ENCODE measurements around the gene GSTK1.

Gene GSTK1

DNA sequence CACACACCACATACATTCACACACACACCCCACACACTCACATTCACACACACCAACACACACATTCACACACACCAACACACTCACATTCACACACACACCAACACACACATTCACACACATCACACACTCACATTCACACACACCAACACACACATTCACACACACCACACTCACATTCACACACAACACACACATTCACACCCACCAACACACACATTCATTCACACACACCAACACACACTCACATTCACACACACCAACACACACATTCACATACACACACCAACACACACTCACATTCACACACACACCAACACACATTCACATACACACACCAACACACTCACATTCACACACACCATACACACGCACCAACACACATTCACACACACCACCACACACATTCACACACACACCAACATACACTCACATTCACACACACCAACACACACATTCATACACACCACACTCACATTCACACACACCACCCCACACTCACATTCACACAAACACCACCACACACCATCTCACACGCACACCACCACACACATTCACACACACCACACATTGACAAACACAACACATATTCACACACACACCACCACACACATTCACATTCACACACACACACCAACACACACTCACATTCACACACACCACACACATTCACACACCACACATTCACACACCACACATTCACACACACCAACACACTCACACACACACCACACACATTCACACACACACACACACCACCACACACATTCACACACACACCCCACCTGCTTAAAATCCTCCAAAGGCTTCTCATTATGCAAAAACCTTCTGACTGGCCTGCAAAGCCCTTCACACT is 32.4 kb upstream of the GSTK1 start:
- no peak for TF ChIP-seq ZNF274 (IDR thresholded peaks at IDR 0.05; ENCODE audit: low read depth, low read length)
- H3K4me3 ChIP-seq (ENCODE audit: low read length): no peak overlapping the region

DNA sequence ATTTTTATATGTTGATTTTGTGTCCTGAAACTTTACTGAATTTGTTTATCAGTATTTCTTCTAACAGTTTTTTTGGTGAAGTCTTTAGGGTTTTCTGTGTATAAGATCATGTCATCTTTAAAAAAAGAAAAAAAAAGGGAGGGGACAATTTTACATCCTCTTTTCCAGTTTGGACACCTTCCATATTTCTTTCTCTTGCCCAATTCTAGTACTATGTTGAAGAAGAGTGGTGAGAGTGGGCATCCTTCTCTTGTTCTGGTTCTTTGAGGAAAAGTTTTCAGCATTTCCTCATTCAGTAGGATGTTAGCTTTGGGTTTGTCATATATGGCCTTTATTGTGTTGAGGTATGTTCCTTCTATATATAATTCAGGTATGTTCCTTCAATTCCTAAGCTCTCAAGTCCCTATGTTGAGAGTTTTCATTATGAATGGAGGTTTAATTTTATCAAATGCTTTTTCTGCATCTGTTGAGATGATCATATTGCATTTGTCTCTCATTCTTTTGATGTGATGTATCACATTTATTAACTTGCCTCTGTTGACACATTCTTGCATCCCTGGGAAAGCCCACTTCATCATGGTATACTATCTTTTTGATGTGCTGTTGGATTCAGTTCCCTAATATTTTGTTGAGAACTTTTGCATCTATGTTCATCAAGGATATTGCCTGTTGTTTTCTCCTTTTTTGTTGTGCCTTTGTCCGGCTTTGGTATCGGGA is 29.3 kb upstream of the GSTK1 start:
- TF ChIP-seq ZNF274 (IDR thresholded peaks at IDR 0.05; ENCODE audit: low read depth, low read length): no peak
- no peak overlapping the region for H3K4me3 ChIP-seq (ENCODE audit: low read length)

DNA sequence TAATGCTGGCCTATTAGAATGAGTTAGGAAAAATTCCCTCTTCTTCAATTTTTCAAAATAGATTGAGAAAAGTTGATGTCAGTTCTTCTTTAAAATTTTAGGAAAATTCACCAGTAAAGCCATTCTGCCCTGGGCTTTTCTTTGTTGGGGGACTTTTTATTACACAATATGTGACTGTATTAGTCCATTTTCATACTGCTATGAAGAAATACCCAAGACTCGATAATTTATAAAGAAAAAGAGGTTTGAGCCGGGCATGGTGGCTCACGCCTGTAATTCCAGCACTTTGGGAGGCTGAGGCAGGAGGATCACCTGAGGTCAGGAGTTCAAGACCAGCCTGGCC is 28.7 kb upstream of the GSTK1 start:
- no peak overlapping the region for H3K4me3 ChIP-seq (ENCODE audit: low read length)
- no peak for TF ChIP-seq ZNF274 (IDR thresholded peaks at IDR 0.05; ENCODE audit: low read depth, low read length)

DNA sequence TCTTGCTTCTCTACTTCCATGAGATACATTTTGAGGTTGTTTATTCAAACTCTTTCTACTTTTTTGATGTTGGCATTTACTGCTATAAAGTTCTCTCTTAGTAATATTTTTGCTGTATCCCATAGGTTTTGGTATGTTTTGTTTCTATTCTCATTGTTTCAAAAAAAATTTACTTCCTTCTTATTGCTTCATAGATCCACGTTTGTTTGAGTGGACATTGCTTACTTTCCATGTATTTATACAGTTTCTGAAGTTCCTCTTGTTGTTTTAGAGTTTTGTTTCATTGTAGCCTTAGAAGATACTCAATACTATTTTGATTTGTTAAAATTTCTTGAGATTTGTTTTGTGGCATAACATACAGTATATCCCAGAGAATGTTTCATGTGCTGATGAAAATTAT is 27.7 kb upstream of the GSTK1 start:
- no peak for TF ChIP-seq ZNF274 (IDR thresholded peaks at IDR 0.05; ENCODE audit: low read depth, low read length)
- H3K4me3 ChIP-seq (ENCODE audit: low read length): no peak overlapping the region

DNA sequence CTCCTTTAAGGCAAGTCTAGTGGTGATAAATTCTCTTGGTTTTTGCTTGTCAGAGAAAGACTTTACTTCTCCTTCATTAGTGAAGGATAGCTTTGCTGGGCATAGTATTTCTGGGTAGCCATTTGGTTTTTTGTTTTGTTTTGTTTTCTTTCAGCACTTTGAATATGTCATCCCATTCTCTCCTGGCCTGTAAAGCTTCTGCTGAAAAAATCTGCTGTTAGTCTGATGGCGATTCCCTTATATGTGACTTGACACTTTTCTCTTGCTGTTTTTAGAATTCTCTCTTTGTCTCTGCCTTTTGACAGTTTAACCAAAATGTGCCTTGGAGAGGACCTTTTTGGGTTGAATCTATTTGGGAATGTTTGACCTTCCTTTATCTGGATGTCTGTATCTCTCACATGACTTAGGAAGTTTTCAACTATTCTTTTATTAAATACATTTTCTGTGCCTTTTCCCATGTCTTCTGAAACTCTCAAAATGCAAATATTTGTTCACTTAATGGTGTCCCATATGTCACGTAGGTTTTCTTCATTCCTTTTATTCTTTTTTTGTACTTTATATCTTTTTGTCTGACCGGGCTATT is 26.7 kb upstream of the GSTK1 start:
- no peak for TF ChIP-seq ZNF274 (IDR thresholded peaks at IDR 0.05; ENCODE audit: low read depth, low read length)

DNA sequence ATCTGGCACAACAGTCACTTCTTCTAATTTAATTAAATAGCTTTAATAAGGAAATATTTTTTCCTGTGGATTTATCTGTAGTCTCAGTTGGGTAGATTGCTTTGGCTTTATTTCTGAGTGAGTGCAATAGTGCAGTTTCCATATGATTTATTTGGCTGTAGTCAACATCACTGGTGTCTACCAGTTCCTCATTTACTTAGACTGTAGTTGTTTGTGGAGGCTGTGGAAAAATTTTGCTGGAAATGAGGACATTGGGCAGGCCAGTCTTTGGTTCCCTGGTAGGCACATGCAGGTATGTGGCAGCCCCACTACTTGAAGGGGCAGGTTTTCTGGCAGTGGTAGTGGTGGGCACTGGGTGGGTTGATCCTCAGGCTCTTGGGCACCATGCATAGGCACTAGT is 25.9 kb upstream of the GSTK1 start:
- no peak overlapping the region for H3K4me3 ChIP-seq (ENCODE audit: low read length)
- TF ChIP-seq ZNF274 (IDR thresholded peaks at IDR 0.05; ENCODE audit: low read depth, low read length): no peak

More for the DNA sequence above, 26.7 kb upstream of the GSTK1 start:
- no peak overlapping the region for H3K4me3 ChIP-seq (ENCODE audit: low read length)

DNA sequence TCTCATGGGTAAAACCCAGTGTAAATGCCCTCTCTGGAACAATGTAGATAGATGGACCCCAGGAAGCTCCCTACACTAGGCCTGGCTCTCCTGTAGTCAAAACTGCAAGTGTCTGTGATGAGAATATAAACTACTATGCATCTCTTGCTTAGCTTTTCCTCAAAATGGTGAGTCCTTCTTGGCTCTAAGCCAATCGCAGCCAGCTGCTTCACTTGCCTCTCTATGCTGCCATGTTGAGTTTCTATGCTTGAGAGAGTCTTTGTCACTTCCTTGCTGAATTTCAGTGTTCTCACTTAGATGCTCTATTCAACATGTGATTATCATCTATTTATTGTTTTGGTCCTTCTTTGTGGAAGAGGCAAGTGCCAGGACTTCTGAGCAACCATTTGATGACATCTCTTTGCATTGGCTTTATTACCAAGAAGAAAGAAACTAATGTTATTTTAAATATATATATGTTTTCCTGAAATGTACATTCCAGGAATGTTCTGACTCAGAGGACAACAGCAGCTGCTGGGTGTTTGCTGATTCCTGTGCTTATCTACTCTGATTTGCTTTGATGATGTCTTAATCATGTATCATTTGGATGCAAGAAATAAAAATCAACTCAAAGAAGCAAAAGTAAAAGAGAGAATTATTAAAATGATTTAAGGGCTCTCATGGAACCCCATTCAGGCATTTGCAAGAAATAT is 24.8 kb upstream of the GSTK1 start:
- TF ChIP-seq ZNF274 (IDR thresholded peaks at IDR 0.05; ENCODE audit: low read depth, low read length): no peak
- H3K4me3 ChIP-seq (ENCODE audit: low read length): no peak overlapping the region

DNA sequence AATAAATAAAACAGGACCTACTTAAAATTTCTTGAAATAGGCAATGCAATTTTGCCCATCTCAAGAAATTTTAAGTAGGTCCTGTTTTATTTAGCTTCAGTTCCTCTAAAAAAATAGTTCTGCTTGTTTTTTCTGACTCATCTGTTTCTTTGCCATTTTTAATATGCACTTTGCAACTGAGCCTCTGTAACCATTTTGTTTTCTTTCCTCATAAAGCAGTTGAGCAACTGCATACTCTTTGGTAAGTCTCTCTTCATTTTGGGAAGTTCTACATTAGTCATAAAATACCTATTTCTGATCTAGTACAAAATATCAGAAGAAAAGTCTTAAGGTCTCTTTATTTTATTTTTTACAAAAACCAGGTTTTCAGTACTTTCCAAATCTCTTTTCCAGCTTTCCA is 23.4 kb upstream of the GSTK1 start:
- TF ChIP-seq ZNF274 (IDR thresholded peaks at IDR 0.05; ENCODE audit: low read depth, low read length): no peak
- H3K4me3 ChIP-seq (ENCODE audit: low read length): no peak overlapping the region

DNA sequence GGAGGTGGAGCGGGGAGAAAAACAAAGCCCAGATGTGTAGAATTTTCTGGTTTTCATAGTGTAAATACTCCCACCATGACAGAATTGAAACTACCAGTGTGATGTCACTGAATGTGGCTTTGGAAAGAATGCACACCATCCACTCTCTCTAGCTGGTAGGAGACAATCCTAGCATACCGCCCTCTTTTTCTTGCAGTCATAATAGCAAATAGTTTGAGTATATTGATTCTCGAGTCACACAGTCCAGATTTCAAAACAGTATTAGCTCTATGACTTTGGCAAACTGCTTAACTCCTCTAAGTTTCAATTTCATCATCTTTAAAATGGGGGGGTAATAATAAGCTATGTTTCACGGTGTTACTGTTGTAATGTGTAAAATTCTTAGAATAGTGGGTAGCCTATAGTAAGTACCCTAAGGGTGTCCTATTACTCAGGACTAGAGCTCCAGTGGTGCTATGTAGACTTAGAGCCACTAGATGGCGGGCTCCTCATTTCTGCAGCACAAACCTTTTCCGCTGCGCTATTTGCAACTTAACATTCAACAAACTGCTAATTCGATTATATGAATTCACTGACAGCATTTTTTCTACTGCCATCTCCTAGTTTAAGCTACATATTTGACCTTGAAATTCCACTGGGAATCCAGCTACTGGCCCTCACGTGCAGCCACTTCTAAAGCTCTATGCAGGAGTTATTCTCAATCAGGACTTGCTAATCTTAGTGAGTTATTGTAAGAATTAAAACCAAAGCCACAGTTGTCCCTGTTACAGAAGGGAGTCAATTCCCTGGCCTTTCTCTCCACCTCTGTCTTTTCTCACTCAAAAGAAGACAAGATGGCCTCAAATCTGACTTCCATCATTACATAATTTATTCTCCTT is 22.7 kb upstream of the GSTK1 start:
- no peak overlapping the region for H3K4me3 ChIP-seq (ENCODE audit: low read length)
- no peak for TF ChIP-seq ZNF274 (IDR thresholded peaks at IDR 0.05; ENCODE audit: low read depth, low read length)

DNA sequence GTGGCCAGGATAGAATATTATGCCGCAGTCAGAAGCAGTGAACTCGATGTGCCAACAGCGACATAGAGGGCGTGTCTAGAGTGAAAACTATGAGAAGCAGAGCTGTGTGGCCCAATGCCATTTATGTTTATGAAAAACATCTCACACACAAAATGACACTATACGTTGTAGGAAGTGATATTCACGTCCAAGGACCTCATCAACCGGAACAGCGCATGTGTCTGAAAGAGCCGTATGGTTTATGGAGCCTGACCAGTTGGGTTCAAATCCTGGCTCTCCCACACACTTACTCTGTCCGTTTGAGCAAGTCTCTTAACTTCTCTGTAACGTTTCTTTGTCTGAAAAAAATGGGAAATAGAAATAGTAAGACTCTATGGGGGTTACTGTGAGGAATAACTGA is 20.9 kb upstream of the GSTK1 start:
- H3K4me3 ChIP-seq (ENCODE audit: low read length): no peak overlapping the region
- TF ChIP-seq ZNF274 (IDR thresholded peaks at IDR 0.05; ENCODE audit: low read depth, low read length): no peak

DNA sequence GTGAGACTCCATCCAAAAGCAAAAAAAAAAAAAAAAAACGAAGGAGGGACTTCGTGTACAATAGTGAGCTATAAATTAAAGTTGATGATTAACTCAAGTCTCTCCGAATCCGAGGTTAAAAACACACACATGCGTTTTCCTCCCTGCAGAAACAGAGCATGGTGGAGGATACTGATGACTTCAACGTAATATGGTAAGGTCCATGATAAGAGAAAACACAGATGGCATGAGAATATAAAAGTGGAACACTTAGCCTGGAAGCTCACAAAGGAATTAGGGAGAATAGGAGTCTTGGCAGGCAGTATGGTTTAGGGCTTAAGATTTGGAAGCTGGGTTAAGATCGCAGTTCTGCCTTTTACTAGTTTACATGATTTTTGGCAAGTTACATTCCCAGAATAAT is 20.1 kb upstream of the GSTK1 start:
- H3K4me3 ChIP-seq (ENCODE audit: low read length): no peak overlapping the region
- no peak for TF ChIP-seq ZNF274 (IDR thresholded peaks at IDR 0.05; ENCODE audit: low read depth, low read length)

DNA sequence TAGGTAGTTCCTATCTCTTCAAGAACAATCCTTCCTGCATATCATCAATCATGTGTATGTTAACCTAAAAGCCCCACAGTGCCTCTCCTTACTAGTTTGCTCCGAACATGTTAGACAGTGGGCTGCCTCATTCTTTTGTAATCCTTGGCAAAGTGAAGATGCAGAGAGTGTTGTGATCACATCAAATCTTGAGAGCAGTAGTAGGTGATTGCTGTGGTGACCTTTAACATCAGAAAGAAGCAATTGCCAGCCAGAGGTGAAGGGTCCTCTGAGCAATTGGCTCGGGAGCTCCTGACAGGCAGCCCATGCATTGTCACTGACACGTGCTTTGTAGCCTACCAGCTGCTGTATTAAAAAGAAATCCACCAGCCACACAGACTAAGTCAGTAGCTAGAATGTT is 19.6 kb upstream of the GSTK1 start:
- no peak overlapping the region for H3K4me3 ChIP-seq (ENCODE audit: low read length)
- TF ChIP-seq ZNF274 (IDR thresholded peaks at IDR 0.05; ENCODE audit: low read depth, low read length): no peak

DNA sequence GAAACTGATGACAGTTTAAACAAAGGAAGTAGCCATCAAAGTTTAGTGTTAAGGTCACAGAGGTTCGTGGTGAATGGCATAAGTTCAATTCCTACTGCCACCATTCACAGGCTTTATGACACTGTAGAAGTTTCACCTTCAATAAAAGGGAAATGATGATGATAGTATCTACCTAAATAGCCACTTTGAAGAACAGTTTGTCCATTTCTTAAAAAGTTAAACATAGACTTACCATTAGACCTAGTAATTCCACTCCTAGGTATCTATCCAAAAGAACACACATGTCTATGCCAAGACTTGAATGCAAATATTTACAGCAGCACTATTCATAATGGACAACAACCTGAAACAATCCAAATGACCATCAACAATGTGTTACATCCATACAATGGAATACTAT is 18.9 kb upstream of the GSTK1 start:
- no peak for TF ChIP-seq ZNF274 (IDR thresholded peaks at IDR 0.05; ENCODE audit: low read depth, low read length)
- no peak overlapping the region for H3K4me3 ChIP-seq (ENCODE audit: low read length)

DNA sequence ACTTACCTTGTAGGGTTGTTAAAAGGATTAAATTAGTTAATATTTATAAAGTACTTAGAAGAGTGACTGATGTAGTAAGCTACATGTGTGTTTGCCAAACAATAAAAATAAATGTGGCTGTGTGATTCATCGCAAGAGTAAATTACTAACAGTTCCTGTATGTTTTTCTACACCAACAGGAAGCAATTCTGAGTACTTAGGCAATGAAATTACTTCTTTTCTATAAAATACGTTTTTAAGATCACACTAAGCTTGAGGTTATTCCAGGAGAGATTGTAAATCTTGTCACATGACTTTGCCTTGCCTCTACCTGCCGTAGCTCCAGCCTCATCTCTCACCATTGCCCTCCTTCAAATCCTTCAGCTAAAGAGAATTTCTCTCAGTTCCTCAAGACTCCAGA is 18.1 kb upstream of the GSTK1 start:
- no peak for TF ChIP-seq ZNF274 (IDR thresholded peaks at IDR 0.05; ENCODE audit: low read depth, low read length)

More for the DNA sequence above, 18.1 kb upstream of the GSTK1 start:
- no peak overlapping the region for H3K4me3 ChIP-seq (ENCODE audit: low read length)
